ENCODE data around the gene SORBS2. TPM values are rescaled to one million over a fixed set of nuclear protein-coding genes. Genes with fewer than 3 reads are reported as not detected.

The SORBS2 gene
- total RNA-seq, 1 experiment from 2014 or later, result 44.5 TPM

DNA sequence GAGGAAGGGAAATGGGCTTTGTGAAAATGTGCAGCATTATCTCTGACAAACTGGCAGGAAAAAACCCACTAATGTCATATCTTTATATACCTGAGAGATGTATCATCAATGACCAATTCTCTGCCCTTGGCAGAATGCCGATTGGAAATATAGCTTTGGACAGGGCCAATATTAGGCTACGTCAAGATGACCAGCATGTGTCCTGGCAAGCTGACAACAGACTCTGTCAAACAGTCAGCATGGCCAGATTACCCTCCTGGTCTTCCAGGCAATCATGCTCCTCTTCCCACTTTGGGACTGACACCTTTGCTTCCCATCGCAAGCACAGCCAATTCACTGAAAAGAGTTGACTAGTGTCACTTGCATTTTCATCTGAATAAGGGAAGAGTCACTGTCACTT lies 57.0 kb downstream of the SORBS2 start (continued):
- no peak for TF ChIP-seq FOXP1 (CRISPR knock-in tag; IDR thresholded peaks at IDR 0.05; ENCODE audit: borderline replicate concordance)
- TF ChIP-seq TEAD1 (CRISPR knock-in tag; IDR thresholded peaks at IDR 0.05), result no peak

DNA sequence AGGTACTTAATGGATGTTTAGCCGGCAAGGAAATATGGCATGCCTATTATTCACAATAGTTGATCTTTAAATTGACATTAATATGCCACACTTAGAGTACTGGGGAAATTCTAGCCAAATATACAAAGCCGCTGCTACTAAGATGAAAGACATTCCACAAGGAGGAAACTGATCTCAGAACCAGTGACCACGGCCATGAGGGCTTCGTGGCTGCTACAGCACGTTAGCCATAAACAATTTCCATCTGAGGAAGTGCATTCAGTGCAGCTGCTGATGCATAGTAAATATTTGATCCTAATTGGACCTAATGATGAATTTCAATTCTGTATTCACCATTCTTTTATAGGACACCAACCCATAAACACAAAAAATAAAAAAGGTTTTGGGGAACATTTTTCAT lies 59.1 kb downstream of the SORBS2 start:
- H3K9me3 Mint-ChIP-seq, result peaks cover 5% of the 10 kb centered on the region
- no peak overlapping the region for H3K4me3 Mint-ChIP-seq
- DNase-seq (ENCODE audit: low spot score) (no peak), ATAC-seq (no peak)
- TF ChIP-seq, protein P1, sequence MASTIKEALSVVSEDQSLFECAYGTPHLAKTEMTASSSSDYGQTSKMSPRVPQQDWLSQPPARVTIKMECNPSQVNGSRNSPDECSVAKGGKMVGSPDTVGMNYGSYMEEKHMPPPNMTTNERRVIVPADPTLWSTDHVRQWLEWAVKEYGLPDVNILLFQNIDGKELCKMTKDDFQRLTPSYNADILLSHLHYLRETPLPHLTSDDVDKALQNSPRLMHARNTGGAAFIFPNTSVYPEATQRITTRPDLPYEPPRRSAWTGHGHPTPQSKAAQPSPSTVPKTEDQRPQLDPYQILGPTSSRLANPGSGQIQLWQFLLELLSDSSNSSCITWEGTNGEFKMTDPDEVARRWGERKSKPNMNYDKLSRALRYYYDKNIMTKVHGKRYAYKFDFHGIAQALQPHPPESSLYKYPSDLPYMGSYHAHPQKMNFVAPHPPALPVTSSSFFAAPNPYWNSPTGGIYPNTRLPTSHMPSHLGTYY (CRISPR knock-in tag; IDR thresholded peaks at IDR 0.05), result no peak
- TF ChIP-seq ATF1 (CRISPR knock-in tag; IDR thresholded peaks at IDR 0.05), result no peak
- TF ChIP-seq, protein P2, sequence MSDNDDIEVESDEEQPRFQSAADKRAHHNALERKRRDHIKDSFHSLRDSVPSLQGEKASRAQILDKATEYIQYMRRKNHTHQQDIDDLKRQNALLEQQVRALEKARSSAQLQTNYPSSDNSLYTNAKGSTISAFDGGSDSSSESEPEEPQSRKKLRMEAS (CRISPR knock-in tag; IDR thresholded peaks at IDR 0.05), result no peak
- no peak for TF ChIP-seq SP1 (CRISPR knock-in tag; conservative IDR thresholded peaks at IDR 0.05)
- TF ChIP-seq, protein P3, sequence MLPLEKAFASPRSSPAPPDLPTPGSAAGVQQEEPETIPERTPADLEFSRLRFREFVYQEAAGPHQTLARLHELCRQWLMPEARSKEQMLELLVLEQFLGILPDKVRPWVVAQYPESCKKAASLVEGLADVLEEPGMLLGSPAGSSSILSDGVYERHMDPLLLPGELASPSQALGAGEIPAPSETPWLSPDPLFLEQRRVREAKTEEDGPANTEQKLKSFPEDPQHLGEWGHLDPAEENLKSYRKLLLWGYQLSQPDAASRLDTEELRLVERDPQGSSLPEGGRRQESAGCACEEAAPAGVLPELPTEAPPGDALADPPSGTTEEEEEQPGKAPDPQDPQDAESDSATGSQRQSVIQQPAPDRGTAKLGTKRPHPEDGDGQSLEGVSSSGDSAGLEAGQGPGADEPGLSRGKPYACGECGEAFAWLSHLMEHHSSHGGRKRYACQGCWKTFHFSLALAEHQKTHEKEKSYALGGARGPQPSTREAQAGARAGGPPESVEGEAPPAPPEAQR (CRISPR knock-in tag; IDR thresholded peaks at IDR 0.05), result no peak
- TF ChIP-seq, protein P4, sequence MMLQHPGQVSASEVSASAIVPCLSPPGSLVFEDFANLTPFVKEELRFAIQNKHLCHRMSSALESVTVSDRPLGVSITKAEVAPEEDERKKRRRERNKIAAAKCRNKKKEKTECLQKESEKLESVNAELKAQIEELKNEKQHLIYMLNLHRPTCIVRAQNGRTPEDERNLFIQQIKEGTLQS (CRISPR knock-in tag; conservative IDR thresholded peaks at IDR 0.05), result no peak
- H3K4me1 Mint-ChIP-seq, result peaks cover 17% of the 10 kb centered on the region
- no peaks in the 10 kb centered on the region for H3K27me3 Mint-ChIP-seq (ENCODE audit: low read depth)
- H3K27ac Mint-ChIP-seq, result no peak overlapping the region
- peaks cover 7% of the 10 kb centered on the region; the same call in 1 of the 2 replicates for H3K36me3 Mint-ChIP-seq
- ChIA-PET POLR2A (no interaction called here), CTCF (no interaction called here)

DNA sequence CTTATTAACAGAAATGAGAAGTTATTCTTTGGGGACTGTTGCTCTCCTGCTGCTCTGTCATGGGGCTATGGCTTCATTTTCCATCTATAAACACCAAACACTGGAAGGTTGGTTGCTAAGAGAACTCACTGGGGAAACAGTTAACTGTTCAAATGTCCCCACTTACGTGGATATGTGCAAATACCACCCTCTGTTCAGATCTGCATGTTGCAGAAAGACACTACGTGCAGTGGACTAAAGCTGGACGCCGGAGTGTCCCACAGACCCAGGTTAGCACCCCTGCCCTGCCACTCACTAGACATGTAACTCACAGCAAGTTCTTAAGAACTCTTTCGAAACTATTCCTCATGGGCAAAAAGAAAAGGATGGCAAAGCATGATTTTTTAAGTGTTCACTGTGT lies 62.1 kb downstream of the SORBS2 start:
- Mint-ChIP-seq H3K9me3 (peaks cover 5% of the 10 kb centered on the region), H3K36me3 (peaks cover 7% of the 10 kb centered on the region; the same call in 1 of the 2 replicates), H3K27me3 (ENCODE audit: low read depth) (no peaks in the 10 kb centered on the region), H3K4me1 (peaks cover 14% of the 10 kb centered on the region), H3K4me3 (no peak overlapping the region), H3K27ac (no peak overlapping the region)
- POLR2A ChIA-PET, result no interaction called here
- TF ChIP-seq, protein P5, sequence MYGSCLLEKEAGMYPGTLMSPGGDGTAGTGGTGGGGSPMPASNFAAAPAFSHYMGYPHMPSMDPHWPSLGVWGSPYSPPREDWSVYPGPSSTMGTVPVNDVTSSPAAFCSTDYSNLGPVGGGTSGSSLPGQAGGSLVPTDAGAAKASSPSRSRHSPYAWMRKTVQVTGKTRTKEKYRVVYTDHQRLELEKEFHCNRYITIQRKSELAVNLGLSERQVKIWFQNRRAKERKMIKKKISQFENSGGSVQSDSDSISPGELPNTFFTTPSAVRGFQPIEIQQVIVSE (CRISPR knock-in tag; IDR thresholded peaks at IDR 0.05; ENCODE audit: borderline replicate concordance), result no peak
- TF ChIP-seq, protein P6, sequence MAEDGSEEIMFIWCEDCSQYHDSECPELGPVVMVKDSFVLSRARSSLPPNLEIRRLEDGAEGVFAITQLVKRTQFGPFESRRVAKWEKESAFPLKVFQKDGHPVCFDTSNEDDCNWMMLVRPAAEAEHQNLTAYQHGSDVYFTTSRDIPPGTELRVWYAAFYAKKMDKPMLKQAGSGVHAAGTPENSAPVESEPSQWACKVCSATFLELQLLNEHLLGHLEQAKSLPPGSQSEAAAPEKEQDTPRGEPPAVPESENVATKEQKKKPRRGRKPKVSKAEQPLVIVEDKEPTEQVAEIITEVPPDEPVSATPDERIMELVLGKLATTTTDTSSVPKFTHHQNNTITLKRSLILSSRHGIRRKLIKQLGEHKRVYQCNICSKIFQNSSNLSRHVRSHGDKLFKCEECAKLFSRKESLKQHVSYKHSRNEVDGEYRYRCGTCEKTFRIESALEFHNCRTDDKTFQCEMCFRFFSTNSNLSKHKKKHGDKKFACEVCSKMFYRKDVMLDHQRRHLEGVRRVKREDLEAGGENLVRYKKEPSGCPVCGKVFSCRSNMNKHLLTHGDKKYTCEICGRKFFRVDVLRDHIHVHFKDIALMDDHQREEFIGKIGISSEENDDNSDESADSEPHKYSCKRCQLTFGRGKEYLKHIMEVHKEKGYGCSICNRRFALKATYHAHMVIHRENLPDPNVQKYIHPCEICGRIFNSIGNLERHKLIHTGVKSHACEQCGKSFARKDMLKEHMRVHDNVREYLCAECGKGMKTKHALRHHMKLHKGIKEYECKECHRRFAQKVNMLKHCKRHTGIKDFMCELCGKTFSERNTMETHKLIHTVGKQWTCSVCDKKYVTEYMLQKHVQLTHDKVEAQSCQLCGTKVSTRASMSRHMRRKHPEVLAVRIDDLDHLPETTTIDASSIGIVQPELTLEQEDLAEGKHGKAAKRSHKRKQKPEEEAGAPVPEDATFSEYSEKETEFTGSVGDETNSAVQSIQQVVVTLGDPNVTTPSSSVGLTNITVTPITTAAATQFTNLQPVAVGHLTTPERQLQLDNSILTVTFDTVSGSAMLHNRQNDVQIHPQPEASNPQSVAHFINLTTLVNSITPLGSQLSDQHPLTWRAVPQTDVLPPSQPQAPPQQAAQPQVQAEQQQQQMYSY (CRISPR knock-in tag; IDR thresholded peaks at IDR 0.05), result no peak
- TF ChIP-seq, protein P7, sequence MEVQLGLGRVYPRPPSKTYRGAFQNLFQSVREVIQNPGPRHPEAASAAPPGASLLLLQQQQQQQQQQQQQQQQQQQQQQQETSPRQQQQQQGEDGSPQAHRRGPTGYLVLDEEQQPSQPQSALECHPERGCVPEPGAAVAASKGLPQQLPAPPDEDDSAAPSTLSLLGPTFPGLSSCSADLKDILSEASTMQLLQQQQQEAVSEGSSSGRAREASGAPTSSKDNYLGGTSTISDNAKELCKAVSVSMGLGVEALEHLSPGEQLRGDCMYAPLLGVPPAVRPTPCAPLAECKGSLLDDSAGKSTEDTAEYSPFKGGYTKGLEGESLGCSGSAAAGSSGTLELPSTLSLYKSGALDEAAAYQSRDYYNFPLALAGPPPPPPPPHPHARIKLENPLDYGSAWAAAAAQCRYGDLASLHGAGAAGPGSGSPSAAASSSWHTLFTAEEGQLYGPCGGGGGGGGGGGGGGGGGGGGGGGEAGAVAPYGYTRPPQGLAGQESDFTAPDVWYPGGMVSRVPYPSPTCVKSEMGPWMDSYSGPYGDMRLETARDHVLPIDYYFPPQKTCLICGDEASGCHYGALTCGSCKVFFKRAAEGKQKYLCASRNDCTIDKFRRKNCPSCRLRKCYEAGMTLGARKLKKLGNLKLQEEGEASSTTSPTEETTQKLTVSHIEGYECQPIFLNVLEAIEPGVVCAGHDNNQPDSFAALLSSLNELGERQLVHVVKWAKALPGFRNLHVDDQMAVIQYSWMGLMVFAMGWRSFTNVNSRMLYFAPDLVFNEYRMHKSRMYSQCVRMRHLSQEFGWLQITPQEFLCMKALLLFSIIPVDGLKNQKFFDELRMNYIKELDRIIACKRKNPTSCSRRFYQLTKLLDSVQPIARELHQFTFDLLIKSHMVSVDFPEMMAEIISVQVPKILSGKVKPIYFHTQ (CRISPR knock-in tag; IDR thresholded peaks at IDR 0.05), result no peak
- no peak for TF ChIP-seq NR3C1 (CRISPR knock-in tag; conservative IDR thresholded peaks at IDR 0.05; ENCODE audit: low read depth)
- TF ChIP-seq, protein P8, sequence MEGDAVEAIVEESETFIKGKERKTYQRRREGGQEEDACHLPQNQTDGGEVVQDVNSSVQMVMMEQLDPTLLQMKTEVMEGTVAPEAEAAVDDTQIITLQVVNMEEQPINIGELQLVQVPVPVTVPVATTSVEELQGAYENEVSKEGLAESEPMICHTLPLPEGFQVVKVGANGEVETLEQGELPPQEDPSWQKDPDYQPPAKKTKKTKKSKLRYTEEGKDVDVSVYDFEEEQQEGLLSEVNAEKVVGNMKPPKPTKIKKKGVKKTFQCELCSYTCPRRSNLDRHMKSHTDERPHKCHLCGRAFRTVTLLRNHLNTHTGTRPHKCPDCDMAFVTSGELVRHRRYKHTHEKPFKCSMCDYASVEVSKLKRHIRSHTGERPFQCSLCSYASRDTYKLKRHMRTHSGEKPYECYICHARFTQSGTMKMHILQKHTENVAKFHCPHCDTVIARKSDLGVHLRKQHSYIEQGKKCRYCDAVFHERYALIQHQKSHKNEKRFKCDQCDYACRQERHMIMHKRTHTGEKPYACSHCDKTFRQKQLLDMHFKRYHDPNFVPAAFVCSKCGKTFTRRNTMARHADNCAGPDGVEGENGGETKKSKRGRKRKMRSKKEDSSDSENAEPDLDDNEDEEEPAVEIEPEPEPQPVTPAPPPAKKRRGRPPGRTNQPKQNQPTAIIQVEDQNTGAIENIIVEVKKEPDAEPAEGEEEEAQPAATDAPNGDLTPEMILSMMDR (IDR thresholded peaks at IDR 0.05), result no peak
- TF ChIP-seq HMGA2 (CRISPR knock-in tag; IDR thresholded peaks at IDR 0.05), result no peak
- TF ChIP-seq, protein P9, sequence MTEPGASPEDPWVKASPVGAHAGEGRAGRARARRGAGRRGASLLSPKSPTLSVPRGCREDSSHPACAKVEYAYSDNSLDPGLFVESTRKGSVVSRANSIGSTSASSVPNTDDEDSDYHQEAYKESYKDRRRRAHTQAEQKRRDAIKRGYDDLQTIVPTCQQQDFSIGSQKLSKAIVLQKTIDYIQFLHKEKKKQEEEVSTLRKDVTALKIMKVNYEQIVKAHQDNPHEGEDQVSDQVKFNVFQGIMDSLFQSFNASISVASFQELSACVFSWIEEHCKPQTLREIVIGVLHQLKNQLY (CRISPR knock-in tag; IDR thresholded peaks at IDR 0.05), result no peak
- DNase-seq (ENCODE audit: low spot score) (no peak), ATAC-seq (no peak)
- CTCF ChIA-PET, result interaction anchor here (1.6 kb wide), 1 partner anchor 272 kb away, joined by 5 read pairs; no protein-coding TSS in a partner anchor

Measured in WTC11 (cell line).